ENCODE data around the gene PIP5K1C. TPM values are rescaled to one million over a fixed set of nuclear protein-coding genes. Genes with fewer than 3 reads are reported as not detected.
A peak's percentile ranks its signal among the peaks of the same experiment; 100 is the strongest.

PIP5K1C gene
- total RNA-seq, 1 donor from 2014 or later: 8.6 TPM

GRCh38 chr19:3589439-3589838, 110.8 kb downstream of the PIP5K1C start:
- Histone ChIP-seq H3K9me3 (ENCODE audit: low read depth) (no peaks in the 10 kb centered on the region), H2AFZ (replicated peaks) (no peak overlapping the region), H3K9ac (no peak overlapping the region), H3K4me3 (no peak overlapping the region), H3K79me2 (ENCODE audit: low read depth) (no peaks in the 10 kb centered on the region), H3K27ac (no peak overlapping the region), H4K20me1 (ENCODE audit: low read depth) (no peaks in the 10 kb centered on the region), H3K4me2 (no peak overlapping the region), H3K4me1 (no peaks in the 10 kb centered on the region), H3K36me3 (no peaks in the 10 kb centered on the region), H3F3A (ENCODE audit: low read depth) (peaks cover 12% of the 10 kb centered on the region), H3K27me3 (peaks cover 79% of the 10 kb centered on the region)
- H3K4me1 Mint-ChIP-seq: no peaks in the 10 kb centered on the region
- DNase-seq (ENCODE audit: low spot score): no peak
- H3K27me3 Mint-ChIP-seq (ENCODE audit: insufficient read depth, low read depth): peaks cover 24% of the 10 kb centered on the region
- no peaks in the 10 kb centered on the region for H3K36me3 Mint-ChIP-seq
- H3K4me3 Mint-ChIP-seq: peak overlapping the region; percentile 62
- H3K27ac Mint-ChIP-seq: no peak overlapping the region
- peaks cover 9% of the 10 kb centered on the region for H3K9me3 Mint-ChIP-seq
- no peak for TF ChIP-seq EZH2 (IDR thresholded peaks at IDR 0.05)
- no peak for TF ChIP-seq EZH2phosphoT487 (IDR thresholded peaks at IDR 0.05)
- TF ChIP-seq CTCF (IDR thresholded peaks at IDR 0.05): no peak

- Mint-ChIP-seq H3K4me3 (no peak overlapping the region), H3K9me3 (peaks cover 9% of the 10 kb centered on the region), H3K36me3 (no peaks in the 10 kb centered on the region), H3K4me1 (no peaks in the 10 kb centered on the region), H3K27me3 (ENCODE audit: insufficient read depth, low read depth) (peaks cover 24% of the 10 kb centered on the region), H3K27ac (no peak overlapping the region)
- no peaks in the 10 kb centered on the region for H3K79me2 ChIP-seq (ENCODE audit: low read depth)
- H3K4me3 ChIP-seq: no peak overlapping the region
- no peak overlapping the region for H3K27ac ChIP-seq
- TF ChIP-seq CTCF (IDR thresholded peaks at IDR 0.05): no peak
- no peak for TF ChIP-seq EZH2phosphoT487 (IDR thresholded peaks at IDR 0.05)
- TF ChIP-seq EZH2 (IDR thresholded peaks at IDR 0.05): no peak
- no peak for DNase-seq (ENCODE audit: low spot score)
- H3K9me3 ChIP-seq (ENCODE audit: low read depth): no peaks in the 10 kb centered on the region
- H3F3A ChIP-seq (ENCODE audit: low read depth): peaks cover 11% of the 10 kb centered on the region
- no peaks in the 10 kb centered on the region for H4K20me1 ChIP-seq (ENCODE audit: low read depth)
- no peak overlapping the region for H3K4me2 ChIP-seq
- no peak overlapping the region for H3K9ac ChIP-seq
- H2AFZ ChIP-seq (replicated peaks): no peak overlapping the region
- H3K27me3 ChIP-seq: peaks cover 79% of the 10 kb centered on the region
- no peaks in the 10 kb centered on the region for H3K4me1 ChIP-seq
- H3K36me3 ChIP-seq: no peaks in the 10 kb centered on the region
Measured at GRCh38 chr19:3586707-3587346, 113.4 kb downstream of the PIP5K1C start.

GRCh38 chr19:3586127-3586626, 114.1 kb downstream of the PIP5K1C start:
- peaks cover 4% of the 10 kb centered on the region for H3F3A ChIP-seq (ENCODE audit: low read depth)
- H3K9ac ChIP-seq: no peak overlapping the region
- Mint-ChIP-seq H3K4me3 (no peak overlapping the region), H3K27ac (no peak overlapping the region), H3K36me3 (no peaks in the 10 kb centered on the region), H3K9me3 (peaks cover 4% of the 10 kb centered on the region), H3K4me1 (no peaks in the 10 kb centered on the region), H3K27me3 (ENCODE audit: insufficient read depth, low read depth) (peaks cover 22% of the 10 kb centered on the region)
- H3K4me3 ChIP-seq: peak overlapping the region; percentile 3
- H3K36me3 ChIP-seq: no peaks in the 10 kb centered on the region
- H3K4me2 ChIP-seq: peak overlapping the region; percentile 43
- no peaks in the 10 kb centered on the region for H4K20me1 ChIP-seq (ENCODE audit: low read depth)
- H2AFZ ChIP-seq (replicated peaks): peak overlapping the region; percentile 70
- peaks cover 81% of the 10 kb centered on the region for H3K27me3 ChIP-seq
- peak; percentile 79 for DNase-seq (ENCODE audit: low spot score)
- H3K9me3 ChIP-seq (ENCODE audit: low read depth): no peaks in the 10 kb centered on the region
- no peaks in the 10 kb centered on the region for H3K4me1 ChIP-seq
- no peak for TF ChIP-seq EZH2 (IDR thresholded peaks at IDR 0.05)
- TF ChIP-seq CTCF (IDR thresholded peaks at IDR 0.05): peak; percentile 76
- no peak for TF ChIP-seq EZH2phosphoT487 (IDR thresholded peaks at IDR 0.05)
- H3K79me2 ChIP-seq (ENCODE audit: low read depth): no peaks in the 10 kb centered on the region
- no peak overlapping the region for H3K27ac ChIP-seq
